Neural progenitor cell (in vitro differentiated cells): Measurements from ENCODE around the gene RRP1.

Source experiments
- CTCF ChIP-seq: fragments of 200-600 bp; sonication (generic); IDR thresholded peaks from 2 replicates; pipeline ENCODE4 v1.5.1; 2017; ENCODE audit warnings: antibody characterized with exemption, mild to moderate bottlenecking
- EZH2 ChIP-seq: fragments of 200-600 bp; sonication (generic); IDR thresholded peaks from 2 replicates; pipeline ENCODE4 v1.6.1; 2017; ENCODE audit warnings: antibody characterized with exemption, mild to moderate bottlenecking, moderate library complexity
- EZH2phosphoT487 ChIP-seq: fragments of 200-600 bp; sonication (generic); IDR thresholded peaks from 2 replicates; pipeline ENCODE4 v1.6.1; 2017; ENCODE audit warnings: antibody characterized with exemption

GRCh38 chr21:43829575-43830119, 40.3 kb downstream of the RRP1 start:
- TF ChIP-seq EZH2 (no peak), CTCF (no peak), EZH2phosphoT487 (no peak)
